ENCODE measurements around the gene CCDC148. TPM values are rescaled to one million over a fixed set of nuclear protein-coding genes. Genes with fewer than 3 reads are reported as not detected.

Gene CCDC148
- total and polyA plus RNA-seq, 2 experiments from 2014 or later = 1.2 to 1.8 TPM

- Mint-ChIP-seq H3K4me3 (no peak overlapping the region), H3K9me3 (no peaks in the 10 kb centered on the region), H3K27me3 (ENCODE audit: insufficient read depth, low read depth, poor library complexity) (peaks cover 3% of the 10 kb centered on the region), H3K36me3 (ENCODE audit: low read depth) (no peaks in the 10 kb centered on the region), H3K27ac (no peak overlapping the region), H3K4me1 (peaks cover 3% of the 10 kb centered on the region; the same call in 2 of the 3 replicates)
- Histone ChIP-seq H3F3A (replicated peaks; ENCODE audit: low read depth) (no peaks in the 10 kb centered on the region), H3K36me3 (ENCODE audit: insufficient read depth) (no peaks in the 10 kb centered on the region), H3K4me1 (ENCODE audit: insufficient read depth) (no peaks in the 10 kb centered on the region), H4K20me1 (replicated peaks; ENCODE audit: insufficient read depth) (no peaks in the 10 kb centered on the region), H3K27me3 (ENCODE audit: insufficient read depth) (no peaks in the 10 kb centered on the region), H3K4me2 (no peak overlapping the region), H2AFZ (no peak overlapping the region), H3K4me3 (no peak overlapping the region), H3K79me2 (replicated peaks; ENCODE audit: insufficient read depth) (no peaks in the 10 kb centered on the region), H3K9me2 (ENCODE audit: insufficient read depth) (no peaks in the 10 kb centered on the region), H3K27ac (ENCODE audit: low read depth) (no peak overlapping the region)
- no peak for DNase-seq (ENCODE audit: low spot score)
- TF ChIP-seq CREB1 (CRISPR knock-in tag; IDR thresholded peaks at IDR 0.05; ENCODE audit: low read depth) (no peak), ZNF331 (CRISPR knock-in tag; IDR thresholded peaks at IDR 0.05; ENCODE audit: low read depth) (no peak), STAT1 (IDR thresholded peaks at IDR 0.05; ENCODE audit: unreplicated experiment) (no peak), REST (IDR thresholded peaks at IDR 0.05; ENCODE audit: unreplicated experiment) (no peak), ETS1 (IDR thresholded peaks at IDR 0.05) (no peak), EZH2phosphoT487 (IDR thresholded peaks at IDR 0.05; ENCODE audit: unreplicated experiment) (no peak), CTCF (conservative IDR thresholded peaks at IDR 0.05; ENCODE audit: low read depth in 2 of 2) (no peak), JUNB (IDR thresholded peaks at IDR 0.05; ENCODE audit: unreplicated experiment) (no peak), EZH2 (IDR thresholded peaks at IDR 0.05; ENCODE audit: low read depth, unreplicated experiment) (no peak), ZNF462 (CRISPR knock-in tag; IDR thresholded peaks at IDR 0.05) (no peak), ZNF114 (CRISPR knock-in tag; IDR thresholded peaks at IDR 0.05) (no peak), POLR2AphosphoS5 (IDR thresholded peaks at IDR 0.05; ENCODE audit: low read depth) (no peak), NANOG (IDR thresholded peaks at IDR 0.05; ENCODE audit: borderline replicate concordance) (no peak)
- no peak; the same call in 2 of the 3 replicates for ATAC-seq
Observed at GRCh38 chr2:158221063-158222020, 235.2 kb downstream of the CCDC148 start.

Measured in GM23338 (cell line).